Stimulated activated CD8-positive, alpha-beta memory T cell treated with anti-CD3 and anti-CD28 coated beads, Interleukin-12 subunit alpha, Interleukin-12 subunit beta, amount 100 ng/mL, for 4 hours (primary cell): ENCODE data around the gene XPNPEP2.
A peak's percentile ranks its signal among the peaks of the same experiment; 100 is the strongest.

ENCODE experiments used
- DNase-seq: peaks from one replicate; pipeline ENCODE4 v3.0.0-alpha.2; 2020; ENCODE audit warnings: low read depth

Gene XPNPEP2

DNA sequence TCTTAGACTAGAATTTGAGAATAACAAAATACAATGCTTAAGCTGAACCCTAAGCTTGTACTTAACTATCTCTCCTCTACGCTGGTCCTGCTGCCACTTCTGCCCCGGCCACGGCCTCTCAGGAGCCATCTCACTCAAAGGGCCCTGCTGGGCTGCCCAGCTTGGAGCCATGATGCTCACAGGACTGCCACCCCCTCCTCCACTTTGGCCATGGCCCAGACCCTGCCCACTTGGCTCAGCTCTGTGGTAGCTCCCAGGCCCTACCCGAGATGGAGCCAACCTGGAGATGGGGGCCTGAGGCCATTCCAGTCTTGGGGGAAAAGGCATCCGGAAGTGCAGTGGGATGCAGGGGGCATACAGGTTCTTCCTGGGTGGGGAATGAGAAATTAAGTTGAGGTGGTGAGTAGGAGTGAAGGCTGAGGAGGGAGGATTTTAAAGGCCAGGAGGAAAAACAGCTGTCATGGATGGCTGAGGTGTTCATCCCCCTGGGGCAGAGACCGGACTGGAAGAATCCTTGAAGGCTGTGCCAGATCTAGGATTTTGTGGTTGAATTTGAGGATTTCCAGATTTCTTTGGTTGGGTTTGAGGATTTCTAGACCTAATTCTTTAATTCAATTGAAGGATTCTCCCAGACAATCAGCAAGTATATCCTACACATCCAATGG, 41.8 kb downstream of the XPNPEP2 start:
- no peak for DNase-seq

DNA sequence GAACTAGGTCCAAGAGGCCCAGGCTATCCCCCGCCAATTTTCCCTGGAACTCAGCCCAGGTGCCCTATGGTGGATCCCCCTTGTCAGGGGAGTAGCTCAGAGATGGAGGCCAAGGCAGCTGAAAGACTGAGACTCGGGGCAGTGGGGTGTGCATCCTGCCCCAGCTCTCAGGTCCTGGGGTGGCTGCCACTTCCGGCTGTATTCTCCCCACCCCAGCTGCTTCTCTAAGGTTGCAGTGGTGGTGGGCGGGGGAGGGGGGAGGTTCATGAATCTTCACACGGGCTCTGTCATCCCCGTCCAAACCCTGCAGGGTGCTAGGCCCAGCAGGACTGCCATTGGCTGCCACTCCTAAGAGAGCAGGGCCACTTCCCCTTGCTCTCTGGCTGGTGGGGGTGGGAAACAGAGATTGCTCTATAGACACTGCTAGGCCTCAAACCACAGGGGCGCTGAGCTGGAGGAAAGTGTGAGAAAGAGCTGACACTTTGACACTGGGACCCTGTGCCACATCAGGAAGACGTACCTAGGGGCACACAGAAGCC, 42.4 kb downstream of the XPNPEP2 start:
- DNase-seq = peak; percentile 70

DNA sequence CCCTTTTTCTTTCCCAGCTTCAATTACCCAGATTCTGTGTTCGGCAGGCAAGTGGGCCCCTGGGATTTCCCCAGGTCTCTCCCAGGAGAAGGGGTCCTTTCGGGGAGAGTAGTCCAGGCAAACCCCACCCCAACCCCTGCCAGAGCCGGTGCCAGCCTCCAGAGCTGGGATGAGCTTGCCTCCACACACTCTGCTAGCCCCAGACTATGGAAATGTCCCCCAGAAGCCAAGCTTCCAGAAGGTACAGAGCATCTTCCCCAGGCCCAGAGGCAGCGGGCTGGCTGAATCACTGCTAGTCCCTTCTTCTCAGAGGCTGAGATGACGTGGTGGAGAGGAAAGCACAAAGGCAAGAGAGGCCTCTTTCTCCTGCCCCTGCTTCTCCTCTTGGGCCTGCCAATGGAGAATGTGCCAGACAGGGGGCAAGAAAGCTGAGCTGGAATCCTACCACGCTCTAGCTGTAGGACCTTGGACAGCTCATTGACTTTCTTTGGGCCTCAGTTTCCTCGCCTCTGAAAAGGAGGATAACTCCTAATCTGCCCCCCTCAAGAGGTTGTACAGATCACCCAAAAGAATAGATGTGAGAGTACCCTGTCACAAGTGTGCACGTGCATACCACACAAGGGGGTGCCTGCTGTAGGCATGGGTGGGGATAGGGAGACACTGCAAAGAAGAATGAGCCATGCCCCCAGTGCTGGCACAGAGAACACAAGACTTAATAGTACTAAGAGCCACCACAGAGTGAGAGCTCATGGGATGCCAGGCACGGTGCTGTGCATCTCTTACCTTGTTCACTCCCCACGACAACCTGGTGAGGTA, 43.1 kb downstream of the XPNPEP2 start:
- DNase-seq = no peak

DNA sequence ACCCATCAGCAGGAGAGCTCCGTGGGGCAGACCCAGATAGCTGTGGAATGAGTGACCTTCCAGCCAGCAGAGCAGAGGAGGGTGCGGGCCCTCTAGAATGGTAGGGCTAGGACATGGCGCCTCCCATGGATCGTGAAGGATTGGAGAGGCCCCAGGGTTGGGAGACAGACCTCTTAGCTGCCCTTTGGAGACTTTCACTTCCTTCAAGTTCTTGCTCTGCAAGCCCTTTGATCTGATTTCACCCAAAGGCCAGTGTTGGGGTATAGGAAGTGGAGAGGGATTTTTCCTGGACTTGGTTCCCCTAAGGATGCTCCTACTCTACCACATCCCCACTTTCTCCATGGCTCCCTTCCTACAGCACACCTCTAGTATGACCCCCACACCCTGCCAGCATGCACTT, 43.9 kb downstream of the XPNPEP2 start:
- no peak for DNase-seq

DNA sequence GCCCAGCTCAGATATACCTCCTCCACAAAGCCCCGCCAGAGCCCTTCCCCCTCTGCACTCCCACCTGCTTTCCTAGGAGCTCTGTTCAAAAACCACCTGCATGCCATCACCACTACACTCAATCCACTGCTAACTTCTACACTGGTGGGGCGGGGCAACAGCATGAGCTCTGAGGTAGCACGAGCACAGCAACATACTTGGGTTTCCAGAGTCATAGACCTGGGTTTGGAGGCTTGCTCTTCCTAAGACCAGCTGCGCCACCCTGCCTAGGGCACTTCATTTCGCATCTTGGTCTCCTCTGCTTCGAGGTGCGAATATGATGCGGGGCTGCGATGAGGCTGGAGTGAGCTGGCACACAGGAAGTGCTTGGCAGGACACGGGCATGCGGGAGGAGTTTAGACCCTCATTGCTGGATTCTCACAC, 44.5 kb downstream of the XPNPEP2 start:
- no peak for DNase-seq

DNA sequence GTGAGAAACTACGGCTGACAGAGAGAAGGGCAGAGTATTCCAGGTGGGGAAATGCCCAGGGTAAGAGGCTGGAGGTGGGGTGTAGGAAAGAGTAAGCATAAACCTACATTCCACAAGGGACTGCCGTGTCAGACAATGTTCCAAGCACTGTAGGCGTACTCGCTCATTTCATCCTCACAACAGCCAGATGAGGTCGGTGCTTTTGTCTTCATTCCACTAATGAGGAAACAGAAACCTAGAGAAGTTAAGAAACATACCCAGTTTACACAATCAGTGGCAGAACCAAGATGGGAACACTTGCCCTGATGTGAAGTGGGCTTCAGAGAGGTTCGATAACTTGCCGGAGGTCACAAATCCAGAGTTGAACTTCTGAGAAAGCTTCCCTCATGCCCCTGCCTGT, 45.6 kb downstream of the XPNPEP2 start:
- no peak for DNase-seq

DNA sequence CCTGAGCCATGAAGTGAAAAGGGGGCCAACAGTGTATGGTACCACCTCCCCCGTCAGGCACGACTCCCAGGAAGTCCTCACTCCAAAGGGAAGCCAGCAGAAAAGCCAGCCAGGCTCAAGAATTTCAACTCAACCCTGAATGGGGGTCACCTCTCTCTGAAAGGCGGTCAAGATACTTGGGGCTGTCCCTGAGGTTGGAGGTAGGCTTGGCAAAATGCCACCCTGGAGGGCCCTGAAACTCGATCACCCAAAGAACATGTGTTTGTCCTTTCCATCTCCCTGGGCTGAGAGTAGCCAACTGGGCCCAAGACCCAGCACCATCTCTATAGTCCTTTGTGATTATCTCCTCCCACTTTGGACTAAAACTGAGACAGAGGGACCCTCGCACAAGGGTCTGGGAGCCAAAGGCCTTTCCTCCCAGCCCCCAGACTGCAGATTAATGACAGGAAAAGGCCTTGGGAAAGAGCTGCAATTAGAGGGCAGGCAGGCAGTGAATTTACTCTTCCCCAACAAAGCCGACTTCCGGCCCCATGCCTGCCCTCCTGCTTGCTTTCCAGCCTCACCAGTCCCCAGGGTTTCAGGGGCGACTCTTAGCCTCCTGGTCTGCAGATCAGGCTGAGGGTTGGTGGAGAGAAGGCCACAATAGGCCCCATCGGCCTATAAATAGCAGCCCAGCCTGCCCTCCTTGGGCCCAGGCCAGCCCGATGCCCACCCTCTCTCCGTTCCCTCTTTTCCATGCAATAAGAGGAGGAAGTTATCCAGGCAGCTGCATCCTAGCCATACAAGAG, 46.6 kb downstream of the XPNPEP2 start:
- no peak for DNase-seq

DNA sequence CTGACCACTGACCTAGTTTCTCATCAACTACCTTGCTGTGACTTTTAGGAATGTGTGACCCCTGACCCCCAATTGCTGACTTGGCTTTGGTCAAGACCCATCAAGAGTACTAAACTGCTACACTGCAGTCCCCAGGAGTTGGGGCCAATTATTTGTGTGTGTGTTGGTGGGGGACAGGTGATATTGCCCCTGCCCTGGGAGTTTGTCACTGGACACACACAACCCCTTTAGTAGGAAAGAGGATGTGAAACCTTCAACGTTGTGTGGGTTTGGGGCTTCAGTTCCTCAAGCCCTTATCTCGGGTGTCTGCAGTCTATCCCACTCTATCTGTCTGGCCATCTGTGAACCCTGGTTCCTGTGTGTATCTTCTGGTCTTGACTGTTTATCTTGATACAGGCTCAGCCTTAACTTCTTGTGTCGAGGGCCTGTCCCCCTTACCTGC, 47.5 kb downstream of the XPNPEP2 start:
- no peak for DNase-seq

DNA sequence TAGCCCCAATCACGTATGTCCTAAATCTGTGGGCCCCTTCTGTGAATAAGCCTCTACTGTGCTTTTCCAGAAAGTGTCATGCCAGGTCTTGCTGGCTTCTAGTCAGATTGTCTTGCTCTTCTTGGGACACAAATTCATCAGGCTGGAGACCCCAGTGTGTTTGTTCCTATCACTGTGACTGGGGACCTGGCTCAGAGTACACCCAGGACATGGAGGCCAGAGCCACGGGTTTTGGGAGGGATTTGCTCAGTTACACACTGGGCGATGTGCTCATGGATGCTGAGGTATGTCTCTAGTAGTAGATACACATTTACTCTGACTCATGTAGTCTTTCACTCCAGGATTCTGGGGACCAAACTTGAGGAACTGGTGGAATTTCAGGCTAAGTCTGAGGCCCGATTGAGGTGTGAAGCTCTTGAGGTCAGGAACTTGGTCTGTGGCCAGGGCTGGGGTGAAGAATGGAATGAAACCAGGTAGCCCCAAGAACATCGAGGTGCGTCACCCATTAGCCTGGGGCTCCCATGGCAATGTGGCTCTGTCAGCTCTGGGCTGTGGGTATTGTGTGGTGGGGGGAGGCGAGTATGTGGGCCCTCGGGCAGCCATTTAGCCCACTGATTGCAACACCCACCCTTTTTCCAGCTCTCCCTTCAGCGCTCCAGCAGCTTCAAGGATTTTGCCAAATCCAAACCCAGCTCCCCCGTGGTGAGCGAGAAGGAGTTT, 48.7 kb downstream of the XPNPEP2 start:
- DNase-seq = no peak

DNA sequence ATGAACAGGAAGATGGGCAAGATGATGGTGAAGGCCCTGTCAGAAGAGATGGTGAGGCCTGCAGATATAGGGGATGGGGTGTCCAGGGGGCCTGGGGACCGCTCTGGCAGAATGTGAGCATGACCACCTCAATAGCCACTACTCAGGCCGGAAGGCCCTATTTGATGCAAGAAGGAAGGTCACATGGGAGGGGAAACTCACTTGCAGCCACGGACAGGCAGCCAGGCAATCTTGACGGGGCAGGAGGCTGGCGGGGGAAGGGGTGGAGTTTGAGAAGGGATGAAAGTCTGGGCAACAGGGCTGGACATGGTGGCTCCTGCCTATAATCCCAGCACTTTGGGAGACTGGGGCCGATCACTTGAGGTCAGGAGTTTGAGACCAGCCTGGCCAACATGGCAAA, 49.7 kb downstream of the XPNPEP2 start:
- DNase-seq = no peak

DNA sequence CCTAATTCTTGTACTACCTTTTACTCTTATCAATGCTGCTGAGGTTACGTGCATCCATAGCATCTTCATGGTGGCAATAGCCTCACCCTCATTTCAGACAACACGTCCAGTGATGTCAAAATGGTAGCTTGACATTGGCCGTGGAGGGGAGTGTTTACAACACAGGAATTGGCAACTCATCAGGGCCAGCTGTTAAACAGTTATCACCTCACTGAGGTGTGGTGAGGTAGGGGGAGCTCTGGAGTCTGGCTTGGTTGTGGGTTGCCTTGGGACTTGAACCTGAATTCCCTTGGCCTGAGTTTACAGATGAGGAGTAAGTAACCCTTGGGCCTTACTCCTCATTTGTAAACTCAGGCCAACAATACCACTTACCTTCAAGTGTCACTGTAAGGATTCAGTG, 51.4 kb downstream of the XPNPEP2 start:
- no peak for DNase-seq

DNA sequence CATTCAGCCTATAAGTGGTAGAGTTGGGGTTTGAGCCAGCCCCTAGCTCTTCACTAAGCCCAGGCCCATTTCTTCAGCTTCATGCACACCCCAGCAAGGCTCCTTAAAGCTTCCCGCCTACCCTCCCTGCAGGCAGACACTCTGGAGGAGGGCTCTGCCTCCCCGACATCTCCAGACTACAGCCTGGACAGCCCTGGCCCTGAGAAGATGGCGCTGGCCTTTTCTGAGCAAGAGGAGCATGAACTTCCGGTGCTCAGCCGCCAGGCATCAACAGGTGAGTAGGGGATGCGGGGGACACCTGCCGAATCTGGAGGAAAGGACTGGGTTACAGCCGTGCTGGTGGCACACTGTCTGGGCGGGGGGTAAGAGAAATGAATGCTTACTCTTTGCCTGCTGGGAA, 52.0 kb downstream of the XPNPEP2 start:
- no peak for DNase-seq

DNA sequence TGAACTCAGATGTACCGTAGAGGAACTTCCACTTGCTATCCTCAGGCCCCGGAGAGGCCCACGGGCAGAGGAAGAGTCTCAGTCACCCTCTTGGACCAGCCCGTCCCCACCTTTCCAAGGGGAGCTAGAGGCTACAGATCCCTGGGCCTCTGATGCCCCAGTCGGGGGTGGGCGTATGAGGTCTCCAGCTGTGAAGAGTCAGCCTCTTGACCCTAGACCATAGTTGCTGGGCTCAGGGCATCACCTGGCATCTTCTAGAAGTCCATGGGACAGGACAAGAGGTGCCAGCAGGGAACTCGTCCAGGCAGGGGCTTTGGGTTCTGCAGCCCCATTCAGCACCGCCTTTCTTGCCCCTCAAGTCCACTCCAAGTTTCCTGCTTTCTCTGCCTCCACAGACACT, 52.6 kb downstream of the XPNPEP2 start:
- DNase-seq = no peak

DNA sequence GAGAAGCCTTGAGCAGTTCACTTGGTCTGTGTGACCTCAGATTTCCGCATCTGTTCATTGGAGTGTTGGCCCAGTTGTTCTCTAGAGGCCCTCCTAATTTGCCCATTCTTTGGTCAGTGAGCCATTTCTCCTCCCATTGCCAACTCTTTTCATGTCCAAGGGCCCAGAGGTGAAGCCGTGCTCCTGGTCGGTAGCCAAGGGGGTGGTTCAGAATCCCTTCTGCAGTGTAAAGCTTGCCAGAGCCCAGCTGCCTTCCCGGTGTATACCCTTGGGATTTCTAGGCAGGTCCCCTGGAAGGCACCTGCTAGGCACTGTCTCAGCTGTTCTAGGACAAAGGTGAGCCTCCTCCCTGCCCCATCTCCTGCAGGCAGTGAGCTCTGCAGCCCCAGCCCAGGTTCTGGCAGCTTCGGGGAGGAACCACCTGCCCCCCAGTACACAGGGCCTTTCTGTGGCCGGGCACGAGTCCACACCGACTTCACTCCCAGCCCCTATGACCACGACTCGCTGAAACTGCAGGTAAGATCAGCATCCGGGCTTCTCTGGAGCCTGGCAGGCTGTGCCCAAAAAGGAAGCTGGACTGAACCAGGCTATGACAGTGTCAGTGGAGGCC, 53.3 kb downstream of the XPNPEP2 start:
- DNase-seq = no peak

DNA sequence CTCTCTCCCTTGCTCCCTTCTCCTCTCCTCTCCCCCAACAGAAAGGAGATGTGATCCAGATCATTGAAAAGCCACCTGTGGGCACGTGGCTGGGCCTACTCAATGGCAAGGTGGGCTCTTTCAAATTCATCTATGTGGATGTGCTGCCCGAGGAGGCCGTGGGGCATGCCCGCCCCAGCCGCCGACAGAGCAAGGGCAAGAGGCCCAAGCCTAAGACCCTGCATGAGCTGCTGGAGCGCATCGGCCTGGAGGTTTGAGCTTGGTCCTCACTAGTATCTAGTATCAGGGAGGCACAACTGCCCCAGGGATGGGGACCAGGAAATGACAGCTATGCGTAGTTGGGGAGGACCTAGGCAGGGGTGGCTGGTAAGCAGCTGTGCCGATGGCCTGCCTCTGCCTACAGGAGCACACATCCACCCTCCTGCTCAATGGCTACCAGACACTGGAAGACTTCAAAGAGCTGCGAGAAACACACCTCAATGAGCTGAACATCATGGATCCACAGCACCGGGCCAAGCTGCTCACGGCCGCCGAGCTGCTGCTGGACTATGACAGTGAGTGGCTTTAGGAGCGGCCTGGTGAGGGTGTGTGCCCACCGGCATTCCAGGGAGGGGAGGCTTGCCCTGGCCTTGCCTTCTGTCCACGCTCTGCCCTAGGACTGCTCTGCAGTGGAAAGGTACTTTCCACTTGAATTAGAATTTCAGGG, 54.0 kb downstream of the XPNPEP2 start:
- no peak for DNase-seq

DNA sequence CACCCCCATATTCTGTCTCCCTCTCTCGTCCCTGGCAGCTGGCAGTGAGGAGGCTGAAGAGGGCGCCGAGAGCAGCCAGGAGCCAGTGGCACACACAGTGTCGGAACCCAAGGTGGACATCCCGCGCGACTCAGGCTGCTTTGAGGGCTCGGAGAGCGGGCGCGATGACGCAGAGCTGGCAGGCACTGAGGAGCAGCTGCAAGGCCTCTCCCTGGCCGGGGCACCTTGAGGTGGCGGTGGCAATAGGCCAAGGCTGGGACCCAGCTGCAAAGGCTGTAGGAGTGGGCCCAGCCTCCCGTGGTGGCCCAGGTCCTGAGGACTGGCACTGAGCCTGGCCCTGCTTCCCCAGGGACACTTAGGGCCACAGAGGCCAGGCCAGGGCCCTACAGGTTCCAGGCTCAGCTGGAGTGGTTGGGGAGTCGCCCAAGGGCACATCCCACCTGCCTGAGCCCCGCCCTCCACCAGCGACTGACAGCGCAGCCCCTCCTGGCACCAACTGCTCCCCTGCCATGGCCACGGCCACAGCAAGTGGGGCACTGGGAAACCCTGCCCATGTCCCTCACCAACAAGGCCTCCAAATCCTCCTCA, 54.9 kb downstream of the XPNPEP2 start:
- no peak for DNase-seq

DNA sequence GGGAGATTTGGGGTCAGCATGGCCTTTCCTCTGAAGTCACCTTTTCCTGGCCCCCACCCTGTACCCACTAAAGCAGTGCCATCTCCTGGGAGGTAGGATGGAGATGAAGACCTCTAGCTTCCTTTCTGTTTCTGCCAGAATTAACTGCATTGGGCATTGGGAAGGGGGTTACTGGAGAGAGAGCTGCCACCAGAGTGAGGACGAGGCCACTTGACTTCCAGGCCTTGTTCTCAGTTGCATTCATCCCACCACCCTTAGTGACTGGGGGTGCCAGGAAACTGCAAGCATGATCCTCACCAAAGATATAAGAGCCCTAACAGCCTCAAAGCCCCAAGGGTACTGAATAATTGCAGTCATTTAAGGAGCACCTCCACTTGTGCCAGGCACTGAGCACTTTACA, 56.8 kb downstream of the XPNPEP2 start:
- DNase-seq = no peak

DNA sequence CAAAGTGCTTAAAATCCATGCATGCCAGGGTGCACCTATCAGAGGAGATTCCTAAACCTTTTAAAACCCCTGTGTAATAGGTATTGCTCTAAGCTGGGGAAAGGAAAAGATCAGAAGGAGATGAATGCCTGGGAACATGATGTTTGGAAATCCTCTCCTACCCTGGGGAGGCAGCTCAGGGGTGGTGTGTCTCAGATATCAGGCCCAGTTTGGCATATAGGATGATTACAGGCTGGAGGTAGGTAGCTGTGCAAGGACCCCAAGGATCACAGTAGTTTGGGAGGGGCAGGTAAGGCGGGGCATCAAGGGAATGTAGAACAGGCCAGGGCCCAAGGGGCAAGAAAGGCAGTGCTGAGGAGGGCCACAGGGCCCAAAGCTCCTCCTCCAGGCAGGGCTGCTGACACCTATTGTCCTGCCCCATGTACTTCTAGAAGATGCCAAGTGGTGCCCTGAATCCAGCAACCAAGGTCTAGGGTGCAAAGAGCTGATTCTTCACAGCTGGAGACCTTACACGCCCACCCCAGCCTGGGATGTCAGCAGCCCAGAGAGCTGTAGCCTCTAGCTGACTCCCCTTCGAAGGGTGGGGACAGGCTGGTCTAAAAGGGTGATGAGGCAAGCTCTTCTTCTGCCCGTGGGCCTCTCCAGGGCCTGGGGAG, 58.6 kb downstream of the XPNPEP2 start:
- DNase-seq = no peak

DNA sequence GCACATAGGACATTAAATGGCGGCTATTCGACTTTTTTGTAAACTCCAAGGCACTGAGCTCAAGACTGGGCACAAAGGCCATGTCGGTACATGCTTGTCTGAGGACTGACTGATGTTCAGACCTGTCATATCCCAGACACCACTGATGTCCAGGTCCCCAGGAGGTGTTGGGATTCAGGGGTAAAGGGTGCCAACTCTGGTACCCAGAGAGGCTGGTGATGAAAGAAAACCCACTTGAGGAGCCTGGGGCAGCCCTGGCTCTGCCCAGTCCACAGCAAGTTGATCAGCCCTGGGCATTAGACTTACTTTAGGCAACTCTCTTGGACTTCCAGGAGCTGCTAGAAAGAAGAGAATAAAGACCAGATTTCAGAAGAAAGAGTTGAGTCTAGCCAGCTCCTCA, 59.7 kb downstream of the XPNPEP2 start:
- DNase-seq = no peak

DNA sequence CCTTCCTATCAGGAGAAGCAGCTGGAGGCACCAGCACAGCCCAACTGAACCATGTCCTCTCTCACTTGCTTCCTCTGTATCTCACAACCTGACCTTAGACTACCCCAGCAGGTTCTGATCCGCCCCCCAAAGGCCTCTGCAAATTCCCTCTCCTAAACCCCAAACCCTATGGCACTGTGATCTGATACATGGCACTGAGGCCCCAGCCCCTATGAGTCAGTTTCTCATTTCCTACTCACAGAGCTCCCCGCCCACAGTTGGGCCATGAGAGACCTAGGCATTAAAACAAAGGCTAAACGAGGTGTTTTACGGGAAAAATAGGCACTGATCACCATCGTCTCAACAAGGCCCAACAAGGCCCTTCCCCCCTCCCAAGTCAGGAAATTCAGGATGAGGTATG, 60.1 kb downstream of the XPNPEP2 start:
- DNase-seq = no peak
